ENCODE measurements around the gene C1QTNF9B. TPM values are rescaled to one million over a fixed set of nuclear protein-coding genes. Genes with fewer than 3 reads are reported as not detected.

The C1QTNF9B gene
- total and polyA plus RNA-seq, 2 of the 8 experiments (the other 6 are each of a cell fraction or from before 2014, with no cell fraction given): 0.11 TPM; not detected in 1

DNA sequence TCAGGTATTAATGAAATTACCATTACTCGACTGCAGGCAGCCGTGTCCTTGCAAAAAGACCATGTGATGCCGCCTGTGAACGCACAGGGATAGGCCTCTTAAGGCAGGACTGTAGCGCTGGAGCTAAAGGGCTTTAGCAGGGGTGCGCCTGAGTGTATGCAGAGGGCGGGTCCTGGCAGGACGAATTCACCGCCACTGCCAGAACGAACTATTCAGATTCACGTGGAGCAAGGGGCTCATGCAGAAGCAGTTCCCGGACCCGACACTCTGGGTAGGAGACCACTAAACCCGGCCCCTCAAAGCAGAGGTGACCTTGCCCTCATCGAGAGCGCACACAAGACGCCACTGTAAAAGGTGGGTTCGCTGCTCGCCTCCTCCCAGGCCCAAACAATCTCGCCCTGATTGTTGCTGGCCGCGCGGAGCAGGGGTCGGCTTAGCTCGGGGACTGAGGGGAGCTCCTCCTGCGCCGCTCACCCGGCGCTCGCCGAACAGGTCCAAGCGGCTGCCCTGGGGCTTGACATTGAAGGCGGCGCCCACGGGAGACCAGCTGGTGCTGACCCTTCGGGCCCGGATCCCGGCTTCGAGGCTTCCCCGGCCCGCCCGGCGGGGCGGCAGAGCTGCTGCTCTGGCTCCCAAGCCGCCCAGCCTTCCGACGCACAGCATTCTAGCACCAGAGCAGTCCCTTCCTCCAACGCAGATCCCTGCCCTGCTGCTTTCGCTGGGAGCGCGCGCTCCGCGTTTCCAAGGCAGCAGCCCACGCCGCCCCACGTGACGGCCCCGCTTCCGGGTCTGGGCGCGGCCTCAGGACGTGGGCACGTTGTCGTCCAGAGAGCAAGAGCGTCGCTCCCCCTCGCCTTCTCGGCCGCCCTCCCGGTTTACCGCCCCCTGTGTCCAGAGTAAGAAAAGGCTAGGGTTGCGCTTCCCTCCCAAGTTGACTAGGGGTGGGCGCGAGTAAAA lies 8.4 kb downstream of the C1QTNF9B start, which contains the start of gene MIPEP (continued):
- TF ChIP-seq RAD21 (IDR thresholded peaks at IDR 0.05 in 1 of 2, conservative IDR thresholded peaks at IDR 0.05 in 1 of 2; ENCODE audit: low read depth in 2 of 2, low read length in 2 of 2) (peak; percentile 11 to 15; a peak in 2 of 4 replicates), POU5F1 (IDR thresholded peaks at IDR 0.05; ENCODE audit: low read depth, low read length) (no peak), BACH1 (IDR thresholded peaks at IDR 0.05; ENCODE audit: low read length) (peak; percentile 49; the same call in 1 of the 2 replicates), RXRA (IDR thresholded peaks at IDR 0.05; ENCODE audit: insufficient read depth, low read depth, low read length) (no peak), BCL11A (IDR thresholded peaks at IDR 0.05; ENCODE audit: low read depth in 2 of 2, low read length in 2 of 2) (no peak), HDAC2 (IDR thresholded peaks at IDR 0.05; ENCODE audit: borderline replicate concordance in 1 of 2, low read depth in 2 of 2, low read length in 2 of 2) (peak in 1 of 2 experiments; percentile 81; a peak in 1 of 4 replicates), TAF1 (IDR thresholded peaks at IDR 0.05; ENCODE audit: low read depth, low read length) (peak; percentile 48; the same call in 1 of the 2 replicates), SP2 (IDR thresholded peaks at IDR 0.05; ENCODE audit: low read length) (peak; percentile 44; the same call in 1 of the 2 replicates), EZH2 (IDR thresholded peaks at IDR 0.05; ENCODE audit: low read depth, low read length, severe bottlenecking) (no peak), TAF7 (optimal IDR thresholded peaks at IDR 0.05; ENCODE audit: borderline replicate concordance, low read depth, low read length) (peak; percentile 20), JUN (IDR thresholded peaks at IDR 0.05; ENCODE audit: low read depth, low read length) (no peak), POLR2A (IDR thresholded peaks at IDR 0.05; ENCODE audit: control extremely low read depth in 1 of 2, low read depth in 2 of 2, low read length in 2 of 2) (peak in 1 of 2 experiments; percentile 75; a peak in 2 of 3 replicates), MAFK (IDR thresholded peaks at IDR 0.05; ENCODE audit: low read depth, low read length) (no peak)
- TF ChIP-seq, protein P1, sequence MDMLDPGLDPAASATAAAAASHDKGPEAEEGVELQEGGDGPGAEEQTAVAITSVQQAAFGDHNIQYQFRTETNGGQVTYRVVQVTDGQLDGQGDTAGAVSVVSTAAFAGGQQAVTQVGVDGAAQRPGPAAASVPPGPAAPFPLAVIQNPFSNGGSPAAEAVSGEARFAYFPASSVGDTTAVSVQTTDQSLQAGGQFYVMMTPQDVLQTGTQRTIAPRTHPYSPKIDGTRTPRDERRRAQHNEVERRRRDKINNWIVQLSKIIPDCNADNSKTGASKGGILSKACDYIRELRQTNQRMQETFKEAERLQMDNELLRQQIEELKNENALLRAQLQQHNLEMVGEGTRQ (IDR thresholded peaks at IDR 0.05; ENCODE audit: low read length): peak; percentile 97
- TF ChIP-seq, protein P2, sequence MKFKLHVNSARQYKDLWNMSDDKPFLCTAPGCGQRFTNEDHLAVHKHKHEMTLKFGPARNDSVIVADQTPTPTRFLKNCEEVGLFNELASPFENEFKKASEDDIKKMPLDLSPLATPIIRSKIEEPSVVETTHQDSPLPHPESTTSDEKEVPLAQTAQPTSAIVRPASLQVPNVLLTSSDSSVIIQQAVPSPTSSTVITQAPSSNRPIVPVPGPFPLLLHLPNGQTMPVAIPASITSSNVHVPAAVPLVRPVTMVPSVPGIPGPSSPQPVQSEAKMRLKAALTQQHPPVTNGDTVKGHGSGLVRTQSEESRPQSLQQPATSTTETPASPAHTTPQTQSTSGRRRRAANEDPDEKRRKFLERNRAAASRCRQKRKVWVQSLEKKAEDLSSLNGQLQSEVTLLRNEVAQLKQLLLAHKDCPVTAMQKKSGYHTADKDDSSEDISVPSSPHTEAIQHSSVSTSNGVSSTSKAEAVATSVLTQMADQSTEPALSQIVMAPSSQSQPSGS (IDR thresholded peaks at IDR 0.05; ENCODE audit: low read length): no peak
- TF ChIP-seq, protein P3, sequence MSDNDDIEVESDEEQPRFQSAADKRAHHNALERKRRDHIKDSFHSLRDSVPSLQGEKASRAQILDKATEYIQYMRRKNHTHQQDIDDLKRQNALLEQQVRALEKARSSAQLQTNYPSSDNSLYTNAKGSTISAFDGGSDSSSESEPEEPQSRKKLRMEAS (IDR thresholded peaks at IDR 0.05): peak; percentile 92
